Activated CD8-positive, alpha-beta memory T cell treated with anti-CD3 and anti-CD28 coated beads, Interleukin-2, amount 50 U/mL, for 1 hour (primary cell): Measurements from ENCODE around the gene PTGES3.
"Not testable (repeated sequence)": the region's sequence is repeated elsewhere in the genome, so short reads cannot be mapped to it uniquely, and the experiment has no call there.

Experiments used
- DNase-seq: peaks from one replicate; pipeline ENCODE4 v3.0.0-alpha.2; 2020; ENCODE audit errors: extremely low read depth

PTGES3 gene

DNA sequence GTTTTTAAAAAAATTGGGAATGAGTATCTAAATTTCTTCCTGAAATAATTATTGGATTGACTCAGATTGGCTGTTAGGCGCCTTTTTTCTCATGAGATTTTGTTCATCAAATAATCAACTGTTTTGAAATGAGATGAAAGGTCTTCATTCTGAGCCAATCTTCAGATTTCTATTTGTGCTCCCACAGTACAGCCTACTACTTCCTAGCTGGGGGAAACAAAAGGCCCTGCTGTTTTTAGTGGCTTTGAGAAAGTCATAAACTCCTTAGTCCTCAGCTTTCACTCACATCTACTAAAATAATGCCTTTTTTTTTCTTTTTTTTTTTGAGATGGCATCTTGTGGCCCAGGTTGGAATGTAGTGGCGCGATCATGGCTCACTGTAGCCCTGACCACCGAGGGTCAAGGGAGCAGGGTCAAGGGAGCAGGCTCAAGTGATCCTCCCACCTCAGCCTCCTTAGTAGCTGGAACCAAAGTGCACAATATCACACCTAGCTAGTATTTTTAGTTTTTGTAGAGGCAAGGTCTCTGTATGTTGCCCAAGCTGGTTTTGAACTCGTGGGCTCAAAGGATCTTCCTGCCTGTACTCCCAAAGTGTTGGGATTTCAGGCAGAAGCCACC lies 21.8 kb upstream of the PTGES3 start:
- DNase-seq = no peak

DNA sequence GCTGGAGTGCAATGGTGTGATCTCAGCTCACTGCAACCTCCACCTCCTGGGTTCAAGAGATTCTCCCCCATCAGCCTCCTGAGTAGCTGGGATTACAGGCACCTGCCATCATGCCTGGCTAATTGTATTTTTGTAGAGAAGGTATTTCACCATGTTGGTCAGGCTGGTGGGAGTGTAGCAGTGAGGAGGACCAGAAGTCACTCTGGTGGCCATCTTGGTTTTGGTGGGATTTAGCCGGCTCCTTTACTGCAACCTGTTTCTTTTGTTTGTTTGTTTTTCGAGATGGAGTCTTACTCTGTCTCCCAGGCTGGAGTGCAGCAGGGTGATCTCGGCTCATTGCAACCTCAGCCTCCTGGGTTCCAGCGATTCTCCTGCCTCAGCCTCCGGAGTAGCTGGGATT lies 16.4 kb upstream of the PTGES3 start:
- DNase-seq = not testable (repeated sequence)

DNA sequence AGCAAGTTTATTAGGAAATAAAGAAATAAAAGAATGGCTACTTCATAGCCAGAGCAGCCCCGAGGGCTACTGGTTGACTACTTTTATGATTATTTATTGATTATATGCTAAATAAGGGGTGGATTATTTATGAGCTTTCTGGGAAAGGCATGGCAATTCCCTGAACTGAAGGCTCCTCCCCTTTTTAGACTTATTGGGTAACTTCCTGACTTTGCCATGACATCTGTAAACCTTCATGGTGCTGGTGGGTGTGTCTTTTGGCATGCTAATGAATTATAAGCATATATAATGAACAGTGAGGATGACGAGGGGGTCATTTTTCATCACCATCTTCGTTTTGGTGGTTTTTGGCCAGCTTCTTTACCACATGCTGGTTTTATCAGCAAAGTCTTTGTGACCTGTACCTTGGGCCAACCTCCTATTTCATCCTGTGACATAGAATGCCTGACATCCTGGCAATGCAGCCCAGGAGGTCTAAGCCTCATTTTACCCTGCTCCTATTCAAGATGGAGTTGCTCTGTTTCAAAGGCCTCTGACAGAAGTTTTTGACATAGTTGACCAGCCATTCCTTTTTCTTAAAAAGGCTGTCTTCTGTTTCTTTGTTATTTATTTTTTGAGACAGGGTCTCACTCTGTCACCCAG lies 11.1 kb upstream of the PTGES3 start:
- DNase-seq = no peak

DNA sequence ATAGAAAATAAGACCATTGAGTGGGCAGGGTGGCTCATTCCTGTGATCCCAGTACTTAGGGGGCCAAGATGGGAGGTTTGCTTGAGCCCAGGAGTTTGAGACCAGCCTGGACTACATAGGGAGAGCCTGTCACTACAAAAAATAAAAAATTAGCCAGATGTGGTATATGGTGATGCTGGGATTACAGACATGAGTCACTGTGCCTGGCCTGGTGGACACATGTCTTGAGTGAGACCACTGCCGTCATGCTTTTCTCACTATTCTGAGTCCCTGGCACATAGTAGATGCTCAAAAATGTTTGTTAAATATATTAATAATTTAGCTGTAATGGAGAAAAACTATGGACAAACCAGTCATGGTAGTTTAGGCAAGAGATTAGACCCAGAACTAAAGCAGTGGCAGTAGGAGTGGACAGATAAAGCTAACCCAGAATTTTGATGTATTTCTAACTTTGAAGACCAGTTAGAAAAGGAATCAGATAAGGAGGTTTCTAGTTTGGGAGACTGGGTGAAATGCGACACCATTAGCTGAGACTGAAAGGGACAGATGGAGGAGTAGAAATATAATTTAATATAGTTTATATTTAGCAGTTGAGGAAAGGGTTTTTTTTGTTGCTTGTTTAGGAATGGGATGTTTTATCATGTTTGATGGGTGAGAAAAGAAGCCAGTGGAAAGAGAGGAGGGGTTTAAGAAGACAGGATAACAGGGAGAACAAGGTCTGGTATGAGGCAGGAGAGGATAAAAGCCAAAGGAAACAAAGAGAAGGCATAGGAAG lies 7.4 kb upstream of the PTGES3 start:
- no peak for DNase-seq

DNA sequence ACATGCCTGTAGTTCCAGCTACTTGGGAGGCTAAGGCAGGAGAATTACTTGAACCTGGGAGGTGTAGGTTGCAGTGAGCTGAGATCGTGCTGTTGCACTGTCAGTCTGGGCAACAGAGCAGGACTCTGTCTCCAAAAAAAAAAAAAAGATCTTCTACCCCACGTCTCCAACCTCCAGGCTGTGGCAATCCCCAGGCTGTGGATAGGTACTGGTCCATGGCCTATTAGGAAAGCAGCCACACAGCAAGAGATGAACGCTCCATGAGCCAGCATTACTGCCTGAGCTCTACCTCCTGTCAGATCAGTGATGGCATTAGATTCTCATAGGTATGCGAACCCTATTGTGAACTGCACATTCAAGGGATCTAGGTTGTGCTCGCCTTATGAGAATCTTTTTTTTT lies 6.1 kb upstream of the PTGES3 start:
- DNase-seq = no peak

DNA sequence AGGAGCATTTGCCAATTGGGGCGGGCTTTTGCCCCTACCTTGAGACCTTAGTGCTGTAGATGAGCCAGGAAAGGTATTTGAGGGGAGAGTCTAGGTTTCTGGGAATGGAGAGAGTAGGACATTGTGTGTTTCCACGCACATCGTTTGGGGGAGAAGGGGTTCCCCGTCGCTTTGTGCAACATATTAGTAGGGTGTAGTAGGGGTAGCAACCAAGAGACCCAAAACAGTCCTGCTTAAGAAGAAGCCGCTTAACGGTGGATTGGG lies 694 bp upstream of the PTGES3 start:
- DNase-seq = no peak

DNA sequence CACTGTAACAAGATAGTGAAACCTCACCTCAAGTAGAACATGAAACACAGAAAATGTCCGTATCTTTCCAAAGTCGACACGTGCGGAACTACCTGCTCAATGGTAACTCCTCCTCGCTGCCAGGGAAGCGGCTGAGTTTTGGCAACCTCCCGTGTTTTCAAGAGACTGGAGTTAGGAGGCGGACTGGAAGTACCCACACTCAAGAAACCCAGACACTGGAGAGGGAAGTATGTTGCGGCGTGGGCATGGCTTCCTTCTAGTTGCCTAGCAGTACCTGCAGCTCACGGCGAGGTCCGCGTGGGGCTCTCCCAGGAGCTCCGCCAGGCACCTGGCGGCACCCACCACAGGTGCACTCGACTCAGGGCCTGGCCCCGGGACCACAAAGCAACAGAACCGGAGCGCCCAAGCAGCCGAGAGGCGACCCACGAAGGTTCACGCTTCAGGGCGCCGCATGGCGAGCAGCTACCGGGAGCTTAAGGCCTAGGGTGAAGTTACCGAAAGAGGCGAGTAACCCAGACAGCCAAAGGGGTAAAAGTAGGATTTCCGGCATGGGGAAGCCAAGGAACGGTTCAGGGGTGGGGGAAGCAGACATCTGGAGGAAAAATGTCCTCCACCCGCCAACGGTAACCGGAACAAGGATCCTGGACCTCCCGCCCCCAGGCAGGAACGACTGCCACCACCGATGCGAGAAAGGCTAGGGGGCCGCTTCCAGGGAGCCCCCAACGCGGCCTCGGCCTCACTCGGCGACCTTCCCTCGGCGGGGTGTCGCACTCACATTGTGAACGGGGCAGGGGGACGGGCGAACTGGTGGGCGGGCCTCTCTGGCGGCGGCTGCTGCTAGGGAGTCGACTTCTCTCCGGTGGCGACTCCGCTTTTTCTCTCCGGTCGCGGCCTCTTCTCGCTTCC lies 608 bp downstream of the PTGES3 start:
- DNase-seq = peak; percentile 21

DNA sequence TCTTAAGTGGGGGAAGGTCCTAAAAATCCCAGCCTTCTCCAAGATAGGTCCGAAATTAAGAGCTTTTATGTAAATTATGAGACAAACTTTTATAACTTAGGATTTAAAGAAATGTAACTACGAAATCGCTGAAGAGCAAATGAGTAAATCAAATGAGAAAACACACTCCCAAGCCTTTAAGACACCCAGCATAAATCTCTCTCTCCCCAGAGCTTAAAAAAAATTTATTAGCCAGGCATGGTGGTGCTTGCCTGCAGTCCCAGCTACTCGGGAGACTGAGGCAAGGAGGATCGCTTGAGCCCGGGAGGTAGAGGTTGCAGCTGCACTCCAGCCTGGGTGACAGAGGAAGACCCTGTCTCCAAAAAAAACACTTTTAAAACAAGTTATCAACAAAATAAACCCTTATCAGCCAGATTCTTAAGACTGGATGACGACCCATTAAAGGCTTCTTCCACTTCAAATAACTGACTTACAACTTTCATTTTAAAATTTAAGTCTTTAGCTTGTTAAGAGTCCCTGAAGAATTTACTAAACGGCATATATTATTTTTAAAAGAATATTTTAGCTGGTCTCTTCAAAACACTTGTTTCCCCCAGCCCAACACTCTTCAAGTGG lies 3.2 kb downstream of the PTGES3 start:
- DNase-seq = no peak

DNA sequence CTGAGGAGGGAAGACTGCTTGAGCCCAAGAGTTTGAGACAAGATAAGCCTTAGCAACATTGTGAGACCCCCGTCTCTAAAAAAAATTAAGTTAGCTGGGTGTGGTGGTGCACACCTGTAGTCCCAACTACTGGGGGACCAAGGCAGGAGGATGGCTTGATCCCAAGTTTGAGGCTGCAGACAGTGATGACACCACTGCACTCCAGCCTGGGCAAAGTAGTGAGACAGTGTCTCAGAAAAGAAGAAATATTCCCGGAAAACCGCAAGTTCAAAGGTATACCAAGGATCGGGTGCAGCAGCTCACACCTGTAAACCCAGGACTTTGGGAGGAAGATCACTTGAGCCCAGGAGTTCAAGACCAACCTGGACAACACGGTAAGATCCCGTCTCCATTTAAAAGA lies 5.8 kb downstream of the PTGES3 start:
- DNase-seq = no peak

DNA sequence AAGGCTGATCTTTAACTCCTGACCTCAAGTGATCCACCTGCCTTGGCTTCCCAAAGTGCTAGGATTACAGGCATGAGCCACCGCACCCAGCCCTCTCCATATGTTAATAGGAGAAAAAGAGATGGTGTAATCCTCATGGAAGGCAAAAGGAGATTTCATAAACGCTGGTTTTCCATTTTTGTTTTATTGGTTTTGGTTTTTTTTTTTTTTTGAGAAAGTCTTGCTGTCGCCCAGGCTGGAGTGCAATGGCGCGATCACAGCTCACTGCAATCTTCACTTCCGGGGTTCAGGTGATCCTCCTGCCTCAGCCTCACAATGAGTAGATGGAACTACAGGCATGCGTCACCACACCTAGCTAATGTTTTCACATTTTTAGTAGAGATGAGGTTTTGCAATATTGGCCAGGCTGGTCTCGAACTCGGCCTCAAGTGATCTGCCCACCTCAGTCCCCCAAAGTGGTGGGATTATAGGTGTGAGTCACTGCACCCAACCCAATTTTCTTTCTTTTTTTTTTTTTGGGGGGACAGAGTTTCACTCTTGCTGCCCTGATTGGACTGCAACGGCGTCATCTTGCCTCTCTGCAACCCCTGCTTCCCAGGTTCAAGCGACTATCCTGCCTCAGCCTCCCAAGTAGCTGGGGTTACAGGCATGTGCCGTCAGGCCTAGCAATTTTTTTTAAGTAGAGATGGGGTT lies 8.1 kb downstream of the PTGES3 start:
- DNase-seq = no peak

DNA sequence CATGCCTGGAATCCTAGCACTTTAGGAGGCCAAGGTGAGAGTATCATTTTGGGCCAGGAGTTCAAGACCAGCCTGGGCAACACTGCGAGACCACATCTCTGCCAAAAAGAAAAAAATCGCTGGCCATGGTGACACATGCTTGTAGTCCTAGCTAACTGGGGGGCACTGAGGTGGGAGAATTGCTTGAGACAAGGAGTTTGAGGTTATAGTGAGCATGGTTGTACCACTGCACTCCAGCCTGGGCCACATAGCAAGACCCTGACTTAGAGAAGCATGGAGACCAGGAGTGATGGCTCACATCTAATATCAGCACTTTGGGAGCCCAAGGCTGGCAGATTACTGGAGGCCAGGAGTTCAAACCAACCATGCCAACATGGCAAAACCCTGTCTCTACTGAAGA lies 9.2 kb downstream of the PTGES3 start:
- no peak for DNase-seq

DNA sequence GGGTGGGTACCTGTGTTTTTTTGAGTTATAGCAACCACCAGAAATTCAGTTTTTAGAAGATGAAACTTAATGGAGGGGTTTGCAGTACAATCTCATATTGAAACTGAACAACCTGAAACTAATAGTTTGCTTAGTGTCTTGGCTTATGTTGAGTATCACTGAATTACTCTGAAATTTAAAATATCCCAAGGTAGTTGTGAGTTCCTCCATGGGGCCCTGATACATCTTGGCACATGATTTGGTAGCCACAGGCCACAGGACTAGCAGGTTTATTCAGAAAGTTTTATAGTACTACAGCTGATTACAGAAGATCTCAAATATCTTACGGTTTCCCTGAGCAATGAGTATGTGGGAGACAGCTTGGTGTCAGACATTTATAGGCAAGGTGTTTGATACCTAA lies 10.4 kb downstream of the PTGES3 start:
- no peak for DNase-seq

DNA sequence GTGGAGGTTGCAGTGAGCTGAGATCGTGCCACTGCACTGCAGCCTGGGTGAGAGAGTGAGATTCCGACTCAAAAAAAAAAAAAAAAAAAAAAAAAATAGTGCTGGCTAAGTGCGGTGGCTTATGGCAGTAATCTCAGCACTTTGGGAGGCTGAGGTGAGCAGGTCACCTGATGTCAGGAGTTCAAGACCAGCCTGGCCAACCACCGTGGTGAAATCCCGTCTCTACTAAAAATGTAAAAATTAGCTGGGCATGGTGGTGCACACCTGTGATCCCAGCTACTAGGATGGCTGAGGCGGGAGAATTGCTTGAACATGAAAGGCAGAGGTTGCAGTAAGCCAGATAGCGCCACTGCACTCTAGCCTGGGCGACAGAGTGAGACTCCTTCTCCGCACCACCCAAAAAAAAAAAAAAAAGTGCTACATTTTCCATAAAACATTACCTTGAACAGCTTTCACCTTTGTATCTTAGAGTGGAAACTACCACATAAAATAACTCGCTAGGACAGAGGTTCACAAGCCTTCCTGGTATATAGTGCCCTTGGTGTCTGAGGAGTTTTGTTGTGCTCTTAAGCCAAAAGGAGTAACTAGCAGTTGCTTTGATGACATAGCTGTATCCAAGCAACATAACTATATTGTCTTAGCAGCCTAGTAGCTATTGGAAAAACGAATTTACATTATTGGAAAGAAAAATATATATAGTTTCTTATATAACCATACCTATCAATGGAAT lies 11.1 kb downstream of the PTGES3 start:
- no peak for DNase-seq

DNA sequence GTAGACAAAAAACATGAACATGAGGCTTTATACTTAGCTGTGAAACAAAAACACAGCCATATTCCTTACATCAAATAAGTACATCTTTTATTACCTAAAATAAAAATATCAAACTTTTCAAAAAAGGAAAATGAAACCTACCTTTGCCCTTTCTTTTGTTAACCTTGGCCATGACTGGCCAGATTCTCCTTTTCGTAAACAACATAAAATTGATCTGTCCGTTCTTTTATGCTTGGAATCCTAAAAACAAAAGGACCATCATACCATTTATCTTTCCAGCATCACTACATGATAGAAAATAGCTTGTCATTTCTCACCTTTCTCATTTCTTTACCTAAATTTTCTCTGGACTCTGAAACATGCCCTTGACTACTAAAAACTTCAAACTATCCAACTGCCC lies 16.5 kb downstream of the PTGES3 start:
- DNase-seq = no peak

DNA sequence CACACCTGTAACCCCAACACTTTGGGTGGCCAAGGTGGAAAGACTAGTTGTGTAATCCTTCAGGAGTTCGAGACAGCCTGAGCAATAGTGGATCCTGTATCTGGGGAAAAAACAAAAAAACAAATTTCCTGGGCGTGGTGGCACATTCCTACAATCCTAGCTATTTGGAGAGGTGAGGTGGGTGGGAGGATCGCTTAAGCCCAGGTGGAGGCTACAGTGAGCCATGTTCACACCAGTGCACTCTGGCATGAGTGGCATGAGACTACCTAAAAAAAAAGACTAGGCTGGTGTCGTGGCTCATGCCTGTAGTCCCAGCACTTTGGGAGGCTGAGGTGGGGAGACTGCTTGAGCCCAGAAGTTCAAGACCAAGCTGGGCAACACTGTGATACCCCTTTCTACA lies 17.2 kb downstream of the PTGES3 start:
- DNase-seq = no peak

DNA sequence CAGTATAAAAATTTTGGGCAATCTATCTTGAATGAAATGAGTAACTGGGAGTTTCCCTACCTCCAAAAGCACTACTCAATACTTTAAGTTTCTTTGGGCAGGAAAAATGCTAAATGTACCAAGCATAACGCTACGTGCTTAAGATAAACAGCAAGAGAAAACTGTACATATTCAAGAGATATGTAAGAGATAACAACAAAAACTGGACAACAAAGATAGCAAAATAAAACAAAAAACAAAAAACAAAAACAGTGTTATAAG lies 20.0 kb downstream of the PTGES3 start:
- no peak for DNase-seq

DNA sequence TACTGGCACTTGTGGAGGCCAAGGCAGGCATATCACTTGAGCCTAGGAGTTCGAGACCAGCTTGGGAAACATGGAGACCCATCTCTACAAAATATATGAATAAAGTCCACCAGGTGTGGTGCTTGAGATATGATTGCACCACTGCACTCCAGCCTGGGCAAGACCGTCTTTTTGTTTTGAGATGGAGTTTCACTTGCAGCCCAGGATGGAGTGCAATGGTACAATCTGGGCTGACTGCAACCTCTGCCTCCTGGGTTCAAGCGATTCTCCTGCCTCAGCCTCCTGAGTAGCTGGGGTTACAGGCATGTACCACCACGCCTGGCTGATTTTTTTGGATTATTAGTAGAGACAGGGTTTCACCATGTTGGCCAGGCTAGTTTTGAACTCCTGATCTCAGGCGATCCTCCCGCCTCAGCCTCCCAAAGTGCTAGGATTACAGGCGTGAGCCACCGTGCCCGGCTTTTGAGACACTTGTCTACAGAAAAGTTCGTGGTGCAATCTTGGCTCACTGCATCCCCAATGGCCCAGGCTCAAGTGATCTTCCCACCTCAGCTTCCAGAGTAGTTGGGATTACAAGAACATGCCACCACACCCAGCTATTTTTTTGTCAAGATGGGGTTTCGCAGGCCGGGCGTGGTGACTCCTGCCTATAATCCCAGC lies 26.0 kb downstream of the PTGES3 start:
- no peak for DNase-seq

DNA sequence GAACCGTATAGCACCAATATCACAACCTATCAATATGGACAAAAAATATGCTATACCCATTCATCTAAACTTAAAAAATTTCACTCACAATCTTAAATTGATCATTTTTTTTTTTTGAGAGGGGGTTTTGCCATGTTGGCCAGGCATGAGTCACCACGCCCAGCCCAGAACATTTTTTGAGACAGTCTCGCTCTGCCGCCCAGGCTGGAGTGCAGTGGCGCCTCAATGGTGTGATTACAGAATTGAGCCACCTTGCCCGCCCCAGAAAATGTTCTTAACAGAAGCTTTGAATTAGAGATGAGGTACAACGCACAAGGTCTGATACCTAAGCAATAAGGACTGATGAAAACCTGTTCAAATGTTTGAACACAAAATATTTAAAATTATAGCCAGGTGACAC lies 26.5 kb downstream of the PTGES3 start:
- DNase-seq = no peak

DNA sequence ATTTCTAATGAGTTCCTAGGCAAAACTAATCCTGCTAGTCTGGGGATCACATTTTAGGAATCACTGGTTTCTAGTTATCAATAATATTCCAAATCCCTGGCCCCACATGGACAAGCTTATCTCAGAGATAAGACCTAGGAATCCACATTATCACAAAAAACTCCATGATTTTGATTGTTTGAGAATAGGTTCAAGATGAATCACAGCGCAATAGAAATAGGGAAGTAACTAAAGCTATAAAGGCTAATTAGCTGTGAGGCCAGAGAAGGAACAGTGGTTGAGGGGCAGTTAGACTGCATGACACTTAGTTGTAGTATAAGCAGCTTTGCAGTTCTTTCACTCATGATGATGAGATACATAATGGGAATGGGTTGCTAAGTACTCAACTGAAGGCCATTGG lies 29.2 kb downstream of the PTGES3 start:
- DNase-seq = no peak
